GM12878 (cell line): Measurements from ENCODE around the gene HEXIM1. TPM values are rescaled to one million over a fixed set of nuclear protein-coding genes. Genes with fewer than 3 reads are reported as not detected.

Experiments
- ATF2 ChIP-seq: IDR thresholded peaks from 2 replicates; pipeline ENCODE4 v1.6.1; 2012; ENCODE audit warnings: low read length, inconsistent platforms
- BRCA1 ChIP-seq: IDR thresholded peaks from 2 replicates; pipeline ENCODE4 v1.6.1; 2011; ENCODE audit warnings: low read depth, low read length, improper control_type of control experiment
- CHD2 ChIP-seq: IDR thresholded peaks from 2 replicates; pipeline ENCODE4 v1.6.1; 2011; ENCODE audit warnings: low read depth, low read length, improper control_type of control experiment, borderline replicate concordance
- CREM ChIP-seq: IDR thresholded peaks from 2 replicates; pipeline ENCODE4 v1.6.1; 2014; ENCODE audit warnings: antibody characterized with exemption, low read depth
- FOS ChIP-seq: IDR thresholded peaks from 3 replicates; pipeline ENCODE4 v1.6.1; 2011; ENCODE audit warnings: borderline replicate concordance; ENCODE audit not compliant: insufficient read length; ENCODE audit errors: extremely low read depth
- HSF1 ChIP-seq: fragments of 150-350 bp; IDR thresholded peaks from 2 replicates; pipeline ENCODE4 v1.6.1; 2014; ENCODE audit warnings: mild to moderate bottlenecking, low read depth, low read length
- IKZF1 ChIP-seq: fragments of 450-650 bp; conservative IDR thresholded peaks from 2 replicates; pipeline ENCODE4 v1.6.1; 2017; ENCODE audit warnings: antibody characterized with exemption, mild to moderate bottlenecking
- IRF5 ChIP-seq: fragments of 450-650 bp; IDR thresholded peaks from 2 replicates; pipeline ENCODE4 v1.6.1; 2017; ENCODE audit warnings: borderline replicate concordance
- KAT2A ChIP-seq: conservative IDR thresholded peaks from 2 replicates; pipeline ENCODE4 v1.6.1; 2011; ENCODE audit warnings: low read depth, low read length; ENCODE audit not compliant: control insufficient read depth
- MLLT1 ChIP-seq: fragments of 450-650 bp; IDR thresholded peaks from 2 replicates; pipeline ENCODE4 v1.6.1; 2016; ENCODE audit warnings: mild to moderate bottlenecking
- NFYA ChIP-seq: IDR thresholded peaks from 2 replicates; pipeline ENCODE4 v1.6.1; 2011; ENCODE audit warnings: low read depth, mild to moderate bottlenecking, low read length, improper control_type of control experiment, borderline replicate concordance
- NFYB ChIP-seq: IDR thresholded peaks from 2 replicates; pipeline ENCODE4 v1.6.1; 2011; ENCODE audit warnings: low read depth, mild to moderate bottlenecking, low read length, improper control_type of control experiment, moderate library complexity; ENCODE audit not compliant: insufficient read depth
- NR2C2 ChIP-seq: IDR thresholded peaks from 2 replicates; pipeline ENCODE4 v1.6.1; 2011; ENCODE audit warnings: borderline replicate concordance, low read depth; ENCODE audit not compliant: control insufficient read depth, insufficient read length
- PRDM15 ChIP-seq: fragments of 450-650 bp; formaldehyde crosslinking; IDR thresholded peaks from 2 replicates; pipeline ENCODE4 v1.4.0; 2020; ENCODE audit warnings: mild to moderate bottlenecking, moderate library complexity
- RB1 ChIP-seq: fragments of 450-650 bp; formaldehyde crosslinking; IDR thresholded peaks from 2 replicates; pipeline ENCODE4 v1.6.1; 2017; ENCODE audit warnings: mild to moderate bottlenecking, borderline replicate concordance
- RBBP5 ChIP-seq: fragments of 200-600 bp; sonication (generic); conservative IDR thresholded peaks from 2 replicates; pipeline ENCODE4 v1.6.1; 2016
- RUNX3 ChIP-seq: IDR thresholded peaks from 2 replicates; pipeline ENCODE4 v1.6.1; 2012; ENCODE audit warnings: low read length, inconsistent platforms
- SREBF1 ChIP-seq: IDR thresholded peaks from 2 replicates; pipeline ENCODE4 v1.6.1; 2012; ENCODE audit warnings: mild to moderate bottlenecking, low read length
- TCF3 ChIP-seq: IDR thresholded peaks from 2 replicates; pipeline ENCODE4 v1.6.1; 2012; ENCODE audit warnings: low read depth, mild to moderate bottlenecking, low read length, borderline replicate concordance; ENCODE audit not compliant: insufficient read depth
- ZNF207 ChIP-seq: fragments of 450-650 bp; IDR thresholded peaks from 2 replicates; pipeline ENCODE4 v1.6.1; 2014; ENCODE audit warnings: antibody characterized with exemption, mild to moderate bottlenecking, borderline replicate concordance
- ZSCAN29 ChIP-seq: fragments of 450-650 bp; IDR thresholded peaks from 2 replicates; pipeline ENCODE4 v1.6.1; 2017; ENCODE audit warnings: mild to moderate bottlenecking, moderate library complexity
- polyA plus RNA-seq, 11 experiments: library from polyadenylated mRNA; depleted of rRNA in 4 of 11; unstranded in 6 of 11; stranded (reverse) in 5 of 11; fragments of >200 nt; fragmentation: Nextera tagmentation in 4 of 11; fragmentation: Illumina TruSeq in 1 of 11; extraction: Ambion mirVana in 4 of 11; extraction: Trizol in 1 of 11; gene quantifications; 1 replicate in 1 of 11; 2 replicates in 10 of 11; pipeline versions ENCODE4 v1.2.1 to v1.2.3, GENCODE V29; 2011 to 2016; ENCODE audit warnings: inconsistent platforms in 2 of 11, missing spikeins in 2 of 11, low read depth in 1 of 11
- total RNA-seq, 4 experiments: library from RNA; depleted of rRNA in 3 of 4; stranded (reverse); fragments of >200 nt in 3 of 4; fragmentation: Illumina TruSeq in 1 of 4; extraction: Trizol in 1 of 4; gene quantifications; 2 replicates each; pipeline versions ENCODE4 v1.2.1 to v1.2.3, GENCODE V29; 2013 to 2021

HEXIM1 gene
- total and polyA plus RNA-seq, 10 of the 15 experiments (the other 5 are each of a cell fraction or from before 2014, with no cell fraction given) = 1.9 to 24.1 (median 9.0) TPM

GRCh38 chr17:45197555-45198334 is 49.5 kb downstream of the HEXIM1 start (continued):
- TF ChIP-seq PRDM15 (CRISPR knock-in tag) (no peak), RBBP5 (no peak), ZSCAN29 (no peak), NR2C2 (no peak), HSF1 (no peak), SREBF1 (no peak), CHD2 (no peak), NFYB (no peak), ATF2 (no peak), NFYA (no peak), KAT2A (no peak), IKZF1 (peak; percentile 81), RUNX3 (no peak; the same call in 1 of the 2 replicates), TCF3 (no peak), IRF5 (no peak), ZNF207 (peak; percentile 81; the same call in 1 of the 2 replicates), BRCA1 (no peak), FOS (no peak), CREM (no peak), MLLT1 (no peak), RB1 (no peak)
